ENCODE measurements around the gene SLAMF9.
A peak's percentile ranks its signal among the peaks of the same experiment; 100 is the strongest.
"Not testable (repeated sequence)": the region's sequence is repeated elsewhere in the genome, so short reads cannot be mapped to it uniquely, and the experiment has no call there.

The SLAMF9 gene

DNA sequence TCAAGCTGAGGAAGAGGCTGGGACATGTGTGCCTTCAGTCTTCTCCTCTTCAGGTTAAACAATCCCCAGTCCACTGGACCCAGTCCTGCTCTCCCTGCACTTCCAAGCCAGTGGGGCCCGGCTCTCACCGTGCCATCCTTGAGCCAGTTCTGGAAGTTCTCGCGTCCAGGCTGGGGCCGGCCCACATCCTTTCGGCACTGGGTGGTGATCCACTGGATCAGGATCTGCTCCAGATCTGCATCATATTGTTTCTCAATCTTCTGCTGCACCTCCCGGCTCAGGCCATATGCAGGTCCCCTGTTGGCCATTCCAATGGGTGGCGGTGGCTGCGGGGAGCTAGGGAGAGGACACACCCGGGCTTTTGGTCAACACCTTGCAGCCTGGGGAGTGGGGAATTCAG, 33.8 kb downstream of the SLAMF9 start:
- no peak for DNase-seq

DNA sequence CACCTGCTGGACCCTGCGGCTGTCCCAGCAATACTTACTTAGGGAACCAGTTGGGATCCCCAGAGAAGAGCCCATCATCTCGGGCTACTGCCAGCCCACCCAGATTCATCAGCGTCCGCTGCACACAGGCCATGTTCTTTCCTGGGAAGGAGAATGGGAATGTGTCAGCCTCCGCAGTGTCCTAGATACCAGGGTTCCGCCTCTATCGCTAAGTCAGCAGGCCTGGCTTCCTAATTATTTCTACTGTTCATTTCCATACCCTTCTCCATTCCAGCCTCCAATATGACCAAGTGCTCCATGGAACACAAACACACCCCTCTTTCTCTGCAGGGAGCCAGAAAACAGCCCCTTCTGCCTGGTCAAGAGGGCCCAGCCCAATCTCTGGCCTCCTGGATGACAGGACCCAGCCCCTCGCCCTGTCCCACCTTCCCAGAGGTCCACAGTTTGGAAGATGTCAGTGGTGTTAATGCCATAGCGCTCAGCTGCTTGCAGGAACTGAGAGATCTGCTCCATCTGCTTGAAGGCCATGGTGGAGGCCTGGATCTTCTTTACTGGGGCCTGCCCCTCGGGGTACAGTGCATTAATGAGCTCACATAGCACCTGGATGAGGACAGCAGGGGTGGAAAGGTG, 34.7 kb downstream of the SLAMF9 start:
- no peak for DNase-seq

- no peak for DNase-seq
These were observed 35.5 kb downstream of the SLAMF9 start for GRCh38 chr1:159918352-159919200.

DNA sequence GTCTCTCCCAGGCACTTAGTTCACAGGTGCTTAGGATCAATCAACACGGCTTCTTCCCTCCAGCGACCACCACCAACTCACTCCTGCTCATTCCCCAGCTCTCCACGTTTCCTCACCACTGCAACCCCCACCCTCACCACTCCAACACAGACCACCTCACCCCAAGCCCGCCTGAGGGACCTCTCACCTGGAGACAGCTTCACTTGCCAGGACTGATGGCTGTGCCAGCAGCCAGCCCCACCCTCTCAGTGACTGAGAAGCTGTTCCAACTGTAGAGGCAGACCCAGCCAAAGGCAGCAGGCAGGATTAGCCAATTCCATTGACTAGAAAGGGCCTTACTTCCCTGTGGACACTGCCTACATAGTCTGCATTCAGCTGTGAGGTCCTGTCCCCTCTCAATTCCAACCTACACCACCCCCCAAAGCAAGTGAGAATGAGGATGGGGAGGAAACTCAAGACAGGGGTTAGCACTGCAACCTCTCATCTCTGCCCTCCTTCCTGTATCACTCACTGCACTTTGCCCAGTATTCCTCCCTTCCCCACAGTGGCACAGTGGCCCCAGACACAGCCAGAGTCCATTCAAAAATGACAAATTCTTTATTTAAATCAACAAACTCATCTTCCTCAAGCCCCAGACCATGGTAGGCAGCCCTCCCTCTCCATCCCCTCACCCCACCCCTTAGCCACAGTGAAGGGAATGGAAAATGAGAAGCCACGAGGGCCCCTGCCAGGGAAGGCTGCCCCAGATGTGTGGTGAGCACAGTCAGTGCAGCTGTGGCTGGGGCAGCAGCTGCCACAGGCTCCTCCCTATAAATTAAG, 36.3 kb downstream of the SLAMF9 start:
- DNase-seq, result no peak

DNA sequence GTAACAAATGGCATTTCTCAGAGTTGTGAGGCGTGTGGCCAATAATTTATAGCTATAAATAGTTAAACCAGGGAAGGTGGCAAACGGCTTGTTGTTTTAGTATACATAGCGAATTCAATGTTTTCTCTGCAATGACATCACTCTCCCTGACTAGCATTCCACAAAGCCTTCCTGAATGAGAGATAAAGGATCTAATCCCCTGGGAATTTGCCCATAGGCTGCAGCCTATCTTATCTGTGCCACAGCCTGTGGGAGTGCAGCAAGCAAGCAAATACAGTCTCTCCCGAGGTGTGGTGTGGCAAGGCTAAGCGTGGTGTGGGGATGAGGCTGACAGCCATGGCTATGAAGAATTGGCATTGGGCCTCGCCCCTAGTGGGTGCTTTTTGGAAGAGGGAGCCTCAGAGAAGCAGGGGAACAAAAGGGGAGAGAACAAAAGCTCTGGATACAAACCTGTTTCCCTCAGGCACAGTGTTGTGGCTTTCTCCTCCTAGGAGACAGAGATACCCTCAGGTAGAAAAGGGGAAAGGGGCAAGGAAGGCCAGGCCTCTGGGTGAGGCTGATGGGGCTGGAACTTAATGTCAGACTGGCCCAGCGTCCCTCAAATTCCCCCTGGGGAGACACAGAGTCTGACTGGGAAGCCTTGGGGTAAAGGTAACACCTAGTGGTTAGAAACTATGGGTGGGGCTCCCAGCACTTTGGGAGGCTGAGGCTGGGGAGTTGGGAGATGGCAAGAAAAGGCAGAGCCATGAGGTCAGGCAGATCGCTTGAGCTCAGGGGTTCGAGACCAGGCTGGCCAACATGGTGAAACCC, 37.6 kb downstream of the SLAMF9 start:
- DNase-seq, result no peak

- no peak for DNase-seq
These were observed 38.3 kb downstream of the SLAMF9 start for GRCh38 chr1:159915571-159916241.

GRCh38 chr1:159914252-159915018, 39.6 kb downstream of the SLAMF9 start:
- peak; percentile 89 for DNase-seq

DNA sequence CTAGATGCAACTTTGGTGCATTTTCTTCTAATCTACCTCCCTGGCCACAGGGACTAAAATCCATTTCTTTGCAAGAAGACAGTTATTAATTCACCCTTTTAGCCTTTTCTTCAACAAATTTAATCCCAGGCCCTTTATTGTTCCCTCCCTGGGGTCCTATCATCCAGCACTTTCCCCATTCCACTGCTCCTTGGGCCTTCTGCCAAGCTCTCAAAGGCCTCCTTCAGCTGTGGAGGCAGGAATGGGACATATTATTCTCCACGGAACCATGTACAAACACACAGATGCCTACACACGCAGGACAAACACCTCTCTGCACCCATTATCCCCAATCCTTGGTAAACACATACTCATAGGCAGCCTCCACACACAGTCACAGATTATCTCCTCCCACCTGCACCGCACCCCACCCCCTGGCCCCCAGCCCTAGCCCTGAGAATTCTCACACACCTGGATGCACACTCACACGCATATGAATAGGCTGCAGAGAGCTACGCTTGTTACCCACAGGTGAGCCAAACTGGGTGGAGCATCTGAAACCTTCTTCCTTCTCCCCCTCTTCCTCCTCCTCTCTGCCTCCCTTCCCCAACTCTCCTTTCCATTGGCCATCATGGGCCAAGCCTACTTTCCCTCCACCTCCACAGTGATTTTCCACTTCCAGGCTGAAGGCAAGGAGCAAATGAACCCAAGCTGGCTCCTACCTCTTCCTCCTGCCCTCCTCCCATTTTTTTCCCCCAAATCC, 40.4 kb downstream of the SLAMF9 start:
- DNase-seq, result peak; percentile 46

GRCh38 chr1:159911326-159912070, 42.5 kb downstream of the SLAMF9 start:
- DNase-seq, result no peak

DNA sequence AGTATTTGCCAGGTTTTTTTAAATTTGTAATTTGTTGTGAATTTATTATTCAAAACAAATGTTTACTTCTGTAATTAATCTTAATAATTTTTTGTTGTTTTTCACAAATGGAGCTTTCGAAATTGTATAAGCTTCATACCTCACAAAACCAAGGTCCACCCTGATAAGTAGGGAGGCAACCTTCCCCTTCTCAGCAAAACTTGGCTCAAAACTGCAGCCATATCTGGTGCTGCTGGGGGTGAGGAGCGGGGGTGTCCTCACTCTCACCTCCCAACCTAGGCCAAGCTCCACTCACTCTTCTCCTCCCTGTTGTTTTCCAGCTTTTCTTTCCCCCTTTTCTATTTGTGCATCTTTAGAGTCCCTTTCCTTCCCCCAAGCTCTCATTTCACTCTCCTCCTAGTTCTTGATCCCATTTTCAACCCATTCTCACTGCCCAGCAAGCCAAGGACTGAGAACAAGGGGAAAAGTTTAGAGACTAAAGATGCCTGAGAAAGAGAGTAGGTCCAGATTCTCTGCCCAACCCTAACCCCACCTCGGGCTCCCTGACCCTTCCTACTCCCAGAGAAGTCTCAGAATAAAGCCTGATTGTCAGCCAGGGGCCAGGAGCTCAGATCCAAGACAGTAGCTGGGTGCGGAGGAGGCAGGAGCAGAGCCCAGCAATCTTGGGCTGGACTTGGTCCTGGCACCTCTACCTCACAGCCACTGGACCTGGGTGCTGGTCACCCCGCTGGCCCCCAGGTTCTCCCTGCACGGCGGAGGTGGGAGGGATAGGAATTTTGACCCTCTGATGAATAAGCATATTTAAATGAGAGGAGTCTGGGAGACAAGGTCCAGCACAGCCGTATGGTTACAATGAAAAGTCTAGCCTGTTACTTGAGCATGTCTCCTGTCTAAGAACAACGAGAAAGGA, 45.8 kb downstream of the SLAMF9 start:
- no peak for DNase-seq

GRCh38 chr1:159906960-159907359, 47.1 kb downstream of the SLAMF9 start:
- no peak for DNase-seq

GRCh38 chr1:159904036-159904435, 50.0 kb downstream of the SLAMF9 start:
- DNase-seq, result not testable (repeated sequence)

DNA sequence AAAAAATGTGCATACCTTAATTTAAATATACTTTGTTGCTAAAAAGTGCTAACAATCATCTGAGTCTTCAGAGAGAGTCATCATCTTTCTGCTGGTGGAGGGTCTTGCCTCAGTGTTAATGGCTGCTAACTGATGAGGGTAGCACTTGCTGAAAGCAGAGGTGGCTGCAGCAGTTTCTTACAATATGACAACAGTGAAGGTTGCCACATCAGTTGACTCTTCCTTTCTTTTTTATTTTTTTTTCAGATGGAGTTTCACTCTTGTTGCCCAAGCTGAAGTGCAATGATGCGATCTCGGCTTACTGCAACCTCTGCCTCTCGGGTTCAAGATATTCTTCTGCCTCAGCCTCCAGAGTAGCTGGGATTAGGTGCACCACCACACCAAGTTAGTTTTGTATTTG, 51.5 kb downstream of the SLAMF9 start:
- DNase-seq, result no peak

All from NCI-H748 treated with DMSO at 0.1 percent for 48 hours (cell line).